Activated naive CD4-positive, alpha-beta T cell treated with anti-CD3 and anti-CD28 coated beads, Interleukin-2, amount 50 U/mL, for 72 hours (primary cell): ENCODE data around the gene CFAP20. TPM values are rescaled to one million over a fixed set of nuclear protein-coding genes. Genes with fewer than 3 reads are reported as not detected.
"Not testable (repeated sequence)": the region's sequence is repeated elsewhere in the genome, so short reads cannot be mapped to it uniquely, and the experiment has no call there.

ENCODE experiments used
- ATAC-seq, 2 donors: fragments of 150-1000 bp; cut with Tn5 transposase; 2 replicates each; pipeline ENCODE4 v1.10.0; 2021; ENCODE audit warnings: mild to moderate bottlenecking in 2 of 2, moderate library complexity in 2 of 2
- DNase-seq, 2 donors: peaks; one replicate each; pipeline ENCODE4 v3.0.0; 2021 to 2022; ENCODE audit warnings: low spot score in 2 of 2
- H3K27ac Mint-ChIP-seq, 2 donors: one replicate each; pipeline ENCODE4 v1.8.0; 2022; ENCODE audit warnings: mild to moderate bottlenecking in 2 of 2, mixed read lengths in 2 of 2
- H3K36me3 Mint-ChIP-seq, 2 donors: one replicate each; pipeline ENCODE4 v1.8.0; 2022; ENCODE audit warnings: mixed read lengths in 2 of 2
- H3K9me3 Mint-ChIP-seq, 2 donors: one replicate each; pipeline ENCODE4 v1.8.0; 2022; ENCODE audit warnings: mixed read lengths in 2 of 2
- total RNA-seq, 2 donors: library from RNA; stranded (reverse); gene quantifications; one replicate each; pipeline ENCODE4 v1.2.3, GENCODE V29; 2022

Gene CFAP20
- total RNA-seq, 2 donors from 2014 or later = 36.6 to 40.4 TPM

GRCh38 chr16:58088091-58088490 lies 41.1 kb downstream of the CFAP20 start:
- Mint-ChIP-seq H3K36me3 (no peaks in the 10 kb centered on the region), H3K27ac (no peak overlapping the region), H3K9me3 (no peaks in the 10 kb centered on the region)
- no peak for DNase-seq
- no peak for ATAC-seq

DNA sequence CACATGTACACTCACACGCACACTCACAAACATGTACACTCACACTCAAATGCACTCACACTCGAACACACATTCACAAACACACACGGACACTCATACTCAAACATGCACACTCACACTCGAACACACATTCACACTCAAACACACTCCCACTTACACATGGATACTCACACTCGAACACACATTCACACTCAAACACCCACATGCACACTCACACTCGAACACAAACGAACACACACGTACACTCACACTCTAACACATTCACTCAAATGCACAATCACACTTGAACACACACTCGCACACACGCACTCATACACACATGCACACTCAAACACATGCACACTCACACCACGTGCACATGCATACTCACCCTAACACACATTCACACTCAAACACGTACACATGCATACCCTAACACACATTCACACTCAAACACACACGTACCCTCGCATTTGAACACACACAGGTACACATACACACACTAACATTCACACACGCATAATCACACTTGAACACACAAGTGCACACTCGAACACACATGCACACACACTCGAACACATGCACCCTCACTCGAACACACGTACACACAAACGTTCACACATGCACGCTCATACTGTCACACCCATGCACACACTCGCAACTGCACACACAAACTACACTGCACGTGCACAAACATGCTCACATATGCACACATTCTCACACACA lies 41.8 kb downstream of the CFAP20 start:
- Mint-ChIP-seq H3K27ac (no peak overlapping the region), H3K36me3 (no peaks in the 10 kb centered on the region), H3K9me3 (no peaks in the 10 kb centered on the region)
- ATAC-seq (no peak), DNase-seq (no peak)

- DNase-seq (no peak), ATAC-seq (no peak)
- no peaks in the 10 kb centered on the region for H3K9me3 Mint-ChIP-seq
- H3K36me3 Mint-ChIP-seq = no peaks in the 10 kb centered on the region
- H3K27ac Mint-ChIP-seq = no peak overlapping the region
These were observed 42.6 kb downstream of the CFAP20 start for GRCh38 chr16:58086381-58087208.

DNA sequence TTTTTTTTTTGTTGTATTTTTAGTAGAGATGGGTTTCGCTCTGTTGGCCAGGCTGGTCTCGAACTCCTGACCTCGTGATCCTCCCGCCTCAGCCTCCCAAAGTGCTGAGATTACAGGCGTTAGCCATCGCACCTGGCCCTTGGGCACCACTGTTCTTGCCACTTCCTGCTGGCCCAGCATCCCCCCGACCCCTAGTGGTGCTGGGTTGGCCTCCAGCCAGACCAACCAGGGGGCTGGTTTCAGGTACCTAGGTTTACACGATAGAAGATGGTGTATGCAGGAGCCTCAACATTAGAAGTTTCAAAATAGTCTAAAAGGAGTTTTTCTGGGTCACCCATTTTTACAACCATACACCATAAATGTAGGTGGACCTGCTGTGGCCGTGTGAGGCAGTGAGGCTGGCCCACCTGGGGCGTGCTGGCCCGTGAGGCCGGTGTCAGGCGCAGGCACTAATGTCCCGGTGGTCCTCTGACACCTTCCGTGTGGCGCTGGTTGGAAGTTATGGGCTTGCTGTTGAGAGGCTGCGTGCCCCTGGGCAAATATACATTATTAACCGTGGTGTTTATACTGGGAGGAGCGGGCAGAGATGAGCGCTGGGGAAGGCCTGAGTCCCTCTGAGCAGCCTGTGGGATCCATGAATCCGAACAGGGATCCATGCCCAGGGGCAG lies 43.5 kb downstream of the CFAP20 start:
- H3K36me3 Mint-ChIP-seq = no peaks in the 10 kb centered on the region
- no peak for DNase-seq
- no peaks in the 10 kb centered on the region for H3K9me3 Mint-ChIP-seq
- ATAC-seq = no peak
- H3K27ac Mint-ChIP-seq = peak overlapping the region in 1 of 2 donors; percentile 83

DNA sequence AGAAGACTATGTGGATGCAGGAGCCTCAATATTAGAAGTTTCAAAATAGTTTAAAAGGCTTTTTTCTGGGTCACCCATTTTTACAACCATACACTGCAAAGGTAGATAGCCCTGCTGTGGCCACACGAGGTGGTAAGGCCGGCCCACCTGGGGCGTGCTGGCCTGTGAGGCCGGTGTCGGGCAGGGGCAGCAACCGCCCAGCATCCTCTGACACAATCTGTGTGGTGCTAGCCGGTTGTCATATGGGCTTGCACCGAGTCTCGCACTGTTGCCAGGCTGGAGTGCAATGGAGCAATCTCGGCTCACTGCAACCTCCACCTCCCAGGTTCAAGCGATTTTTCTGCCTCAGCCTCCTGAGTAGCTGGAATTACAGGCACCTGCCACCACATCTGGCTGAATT lies 44.0 kb downstream of the CFAP20 start:
- Mint-ChIP-seq H3K27ac (no peak overlapping the region), H3K9me3 (no peaks in the 10 kb centered on the region)
- ATAC-seq = no peak

DNA sequence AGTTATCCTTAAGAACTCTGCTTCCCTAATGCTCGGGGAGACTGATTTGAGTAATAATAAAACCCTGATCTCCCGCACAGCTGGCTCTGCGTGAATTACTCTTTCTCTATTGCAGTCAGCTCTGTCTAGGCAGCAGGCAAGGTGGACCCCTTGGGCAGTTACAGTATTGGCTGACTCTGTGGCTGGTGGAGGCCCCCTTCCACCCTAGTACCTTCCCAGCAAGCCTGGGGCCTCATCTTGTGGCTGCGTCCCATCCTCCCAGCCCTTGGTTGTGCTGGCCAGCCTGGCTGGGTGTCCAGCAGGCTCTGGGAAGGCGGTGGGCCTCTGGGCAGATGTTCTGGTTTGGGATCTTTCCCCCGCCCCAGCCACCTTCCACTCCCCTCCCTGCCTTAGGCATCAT lies 44.5 kb downstream of the CFAP20 start:
- DNase-seq = no peak
- no peak overlapping the region for H3K27ac Mint-ChIP-seq
- H3K36me3 Mint-ChIP-seq = no peaks in the 10 kb centered on the region
- no peak for ATAC-seq
- H3K9me3 Mint-ChIP-seq = no peaks in the 10 kb centered on the region

More for the DNA sequence above, 44.0 kb downstream of the CFAP20 start:
- no peaks in the 10 kb centered on the region for H3K36me3 Mint-ChIP-seq
- DNase-seq = no peak

GRCh38 chr16:58082381-58082780 lies 46.8 kb downstream of the CFAP20 start:
- Mint-ChIP-seq H3K27ac (peak overlapping the region in 1 of 2 donors; percentile 31), H3K9me3 (no peaks in the 10 kb centered on the region), H3K36me3 (no peaks in the 10 kb centered on the region)
- DNase-seq (no peak), ATAC-seq (no peak)

- H3K36me3 Mint-ChIP-seq, H3K9me3 Mint-ChIP-seq, DNase-seq, H3K27ac Mint-ChIP-seq, ATAC-seq: not testable (repeated sequence)
These were observed 48.5 kb downstream of the CFAP20 start for GRCh38 chr16:58080657-58081056.

- DNase-seq (no peak), ATAC-seq (no peak)
- Mint-ChIP-seq H3K9me3 (peaks cover 0 to 5% of the 10 kb centered on the region in 2 donors), H3K36me3 (no peaks in the 10 kb centered on the region), H3K27ac (peak overlapping the region in 1 of 2 donors; percentile 86)
These were observed 51.4 kb downstream of the CFAP20 start for GRCh38 chr16:58077796-58078195.

DNA sequence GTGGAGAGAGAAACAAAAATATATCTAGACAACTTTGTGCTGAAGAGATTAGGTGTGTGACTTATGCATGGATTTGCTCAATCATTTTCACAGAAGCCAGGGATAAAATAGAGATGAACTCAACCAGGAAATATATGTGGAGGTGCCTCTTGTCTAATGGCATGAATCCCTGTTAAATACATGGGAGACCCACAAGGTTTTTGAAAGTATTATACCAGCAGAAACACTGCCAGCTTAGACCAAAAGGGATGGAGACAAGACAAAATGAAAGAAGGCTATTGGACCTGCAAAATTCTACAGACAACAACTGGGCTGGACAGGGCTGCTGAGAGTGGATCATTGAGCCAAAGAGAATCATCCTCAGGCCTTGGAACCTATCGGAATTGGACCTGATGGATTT lies 52.7 kb downstream of the CFAP20 start:
- ATAC-seq = no peak
- no peak overlapping the region for H3K27ac Mint-ChIP-seq
- H3K36me3 Mint-ChIP-seq = no peaks in the 10 kb centered on the region
- H3K9me3 Mint-ChIP-seq = peaks cover 0 to 14% of the 10 kb centered on the region in 2 donors
- DNase-seq = no peak

GRCh38 chr16:58074657-58075056 lies 54.5 kb downstream of the CFAP20 start:
- H3K9me3 Mint-ChIP-seq = peaks cover 0 to 15% of the 10 kb centered on the region in 2 donors
- no peaks in the 10 kb centered on the region for H3K36me3 Mint-ChIP-seq
- no peak for ATAC-seq
- H3K27ac Mint-ChIP-seq = no peak overlapping the region
- DNase-seq = no peak

GRCh38 chr16:58073086-58073485 lies 56.1 kb downstream of the CFAP20 start:
- H3K27ac Mint-ChIP-seq, ATAC-seq, H3K36me3 Mint-ChIP-seq, DNase-seq: not testable (repeated sequence)
- H3K9me3 Mint-ChIP-seq = peaks cover 0 to 15% of the 10 kb centered on the region in 2 donors

- ATAC-seq, H3K27ac Mint-ChIP-seq, H3K36me3 Mint-ChIP-seq, DNase-seq: not testable (repeated sequence)
- H3K9me3 Mint-ChIP-seq = peaks cover 0 to 15% of the 10 kb centered on the region in 2 donors
These were observed 57.0 kb downstream of the CFAP20 start for GRCh38 chr16:58072134-58072533.

GRCh38 chr16:58070585-58070984 lies 58.6 kb downstream of the CFAP20 start:
- DNase-seq (no peak), ATAC-seq (no peak)
- peaks cover 0 to 10% of the 10 kb centered on the region in 2 donors for H3K9me3 Mint-ChIP-seq
- no peak overlapping the region for H3K27ac Mint-ChIP-seq
- no peaks in the 10 kb centered on the region for H3K36me3 Mint-ChIP-seq
